GM19099 (cell line): Measurements from ENCODE around the gene OR5A1.

Experiments
- POLR2A ChIP-seq: IDR thresholded peaks from 3 replicates; pipeline ENCODE4 v1.6.1; 2011; ENCODE audit warnings: low read depth; ENCODE audit not compliant: insufficient read length; ENCODE audit errors: extremely low read depth

The OR5A1 gene

DNA sequence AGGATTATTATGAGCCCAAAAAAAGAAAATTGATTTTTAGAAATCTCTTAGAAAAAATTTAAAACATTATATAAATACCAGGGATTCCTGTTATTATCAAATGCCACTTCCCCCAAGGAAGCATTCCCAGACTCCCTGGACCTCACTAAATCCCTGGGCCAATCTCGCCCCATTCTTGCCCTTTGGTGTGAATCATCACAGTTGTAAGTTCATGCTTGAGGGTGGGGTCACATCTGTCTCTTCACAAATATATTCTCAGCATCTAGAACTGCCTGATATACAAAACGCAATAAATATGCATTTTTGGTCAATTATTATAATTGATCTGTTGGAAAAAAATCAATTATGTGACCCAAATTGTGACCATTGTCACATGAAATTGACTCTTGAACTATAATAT is 12.2 kb downstream of the OR5A1 start:
- TF ChIP-seq POLR2A: no peak

DNA sequence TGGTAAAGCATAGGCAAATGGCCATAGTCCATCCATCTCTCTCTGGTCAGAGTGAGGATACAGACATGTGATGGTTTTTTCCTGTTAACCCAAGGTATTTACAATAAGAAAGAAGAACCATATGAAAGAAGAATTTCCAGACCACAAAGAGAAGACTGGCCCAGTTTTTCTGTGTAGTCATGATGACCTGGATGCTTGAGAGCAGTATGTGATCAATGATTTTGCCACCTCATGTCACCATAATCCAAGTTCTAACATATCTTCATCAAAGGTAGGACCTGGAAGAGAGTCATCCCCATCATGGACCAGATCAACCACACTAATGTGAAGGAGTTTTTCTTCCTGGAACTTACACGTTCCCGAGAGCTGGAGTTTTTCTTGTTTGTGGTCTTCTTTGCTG is 20.4 kb downstream of the OR5A1 start, which contains the start of gene OR4D6:
Gene OR4D6 (plus strand): TSS at position 301 of the 400 bp plus-strand sequence. CDS start 0 bp downstream, at position 301.
- TF ChIP-seq POLR2A: no peak

DNA sequence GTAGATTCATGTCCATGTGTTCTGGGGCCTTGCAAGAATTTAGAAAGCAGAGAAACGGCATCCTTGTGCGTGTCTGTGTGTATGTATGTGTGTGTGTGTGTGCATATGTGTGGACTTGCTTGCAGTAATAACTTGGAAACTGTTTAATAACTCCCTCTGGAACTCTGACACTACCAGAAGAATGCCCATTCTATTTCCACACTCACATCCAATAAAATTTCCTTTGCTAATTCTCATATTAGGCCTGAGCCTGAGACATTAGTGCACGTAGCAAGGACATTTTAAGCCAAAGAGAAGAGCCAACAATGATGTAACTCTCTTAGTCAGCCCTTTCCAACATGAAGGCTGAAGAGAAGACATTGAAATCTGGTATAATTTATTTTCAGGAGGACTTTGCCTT is 23.6 kb downstream of the OR5A1 start:
- TF ChIP-seq POLR2A: no peak

DNA sequence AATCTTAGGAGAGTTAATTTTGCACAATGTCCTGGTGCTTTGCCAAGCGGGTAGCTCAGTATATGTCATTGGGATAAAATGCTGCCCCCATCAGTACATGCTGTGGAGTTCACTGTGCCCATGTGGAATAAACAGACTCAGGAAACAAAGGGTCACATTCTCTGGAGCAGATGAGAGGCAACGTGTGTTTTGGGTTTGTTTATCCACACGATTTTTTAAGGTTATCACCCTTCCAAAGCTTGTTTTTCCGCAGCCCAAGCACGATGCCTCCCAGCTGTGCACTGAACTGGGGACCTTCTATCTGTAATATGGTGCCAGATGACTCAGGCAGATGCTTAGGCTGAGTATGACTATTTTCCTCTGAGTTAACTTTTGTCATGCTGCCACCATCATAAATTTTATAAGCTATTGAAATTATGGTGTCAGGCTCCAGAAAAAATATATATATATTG is 26.9 kb downstream of the OR5A1 start:
- no peak for TF ChIP-seq POLR2A

DNA sequence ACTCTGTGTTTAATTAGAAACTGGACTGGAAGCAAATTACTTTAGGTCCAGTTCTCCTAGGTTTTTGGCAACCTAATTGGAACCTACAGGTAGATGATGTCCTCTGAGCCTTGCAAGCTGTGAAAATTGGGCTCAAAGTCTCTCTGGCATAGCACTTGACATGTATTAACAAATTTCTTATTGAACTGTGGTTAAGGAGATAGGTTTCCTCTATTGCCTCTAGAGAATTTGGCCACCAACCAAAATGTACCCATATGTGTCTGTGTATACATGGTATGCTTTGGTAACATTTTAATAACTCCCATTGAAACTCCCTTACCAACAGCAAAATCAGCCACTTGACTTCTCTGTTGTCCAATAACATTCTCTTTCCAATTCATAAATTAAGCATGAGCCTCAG is 36.7 kb downstream of the OR5A1 start, which contains the start of gene OR4D10:
Gene OR4D10 (plus strand): TSS at position 301 of the 400 bp plus-strand sequence. CDS start 4,115 bp downstream, outside the sequence.
- TF ChIP-seq POLR2A: no peak

DNA sequence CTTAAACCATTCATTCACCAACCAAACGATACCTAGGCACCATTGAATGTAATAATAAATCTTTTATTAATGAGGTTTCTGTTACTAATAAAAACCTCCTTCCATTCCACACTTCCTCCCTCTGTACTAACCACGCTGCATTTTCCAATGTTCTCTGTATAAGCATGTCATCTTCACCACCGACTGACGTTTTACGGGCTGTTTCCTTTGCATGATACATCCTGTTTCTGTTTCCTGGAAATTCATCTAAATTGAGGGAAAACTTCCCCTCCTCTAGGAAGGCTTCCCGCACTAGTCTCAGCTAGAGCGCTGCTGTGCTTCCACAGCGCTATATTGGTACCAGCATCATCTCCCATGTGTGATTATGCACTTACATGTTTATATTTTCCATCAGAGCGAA is 38.9 kb downstream of the OR5A1 start:
- TF ChIP-seq POLR2A: no peak

DNA sequence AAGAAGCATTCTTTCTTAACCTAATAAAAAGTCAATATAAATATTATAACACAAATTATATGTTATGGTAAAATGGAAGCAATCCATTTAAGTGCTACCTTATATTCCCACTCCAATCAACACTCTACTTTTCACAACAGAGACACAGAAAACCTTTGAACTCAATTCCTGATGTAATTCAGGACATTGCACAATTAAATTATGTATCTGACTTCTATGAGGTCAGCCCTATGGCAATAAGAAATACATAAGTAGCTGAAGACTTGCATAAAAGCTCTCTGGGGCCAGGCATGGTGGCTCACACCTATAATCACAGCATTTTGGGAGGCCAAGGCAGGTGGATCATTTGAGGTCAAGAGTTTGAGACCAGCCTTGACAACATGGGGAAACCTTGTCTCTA is 43.6 kb downstream of the OR5A1 start:
- no peak for TF ChIP-seq POLR2A

DNA sequence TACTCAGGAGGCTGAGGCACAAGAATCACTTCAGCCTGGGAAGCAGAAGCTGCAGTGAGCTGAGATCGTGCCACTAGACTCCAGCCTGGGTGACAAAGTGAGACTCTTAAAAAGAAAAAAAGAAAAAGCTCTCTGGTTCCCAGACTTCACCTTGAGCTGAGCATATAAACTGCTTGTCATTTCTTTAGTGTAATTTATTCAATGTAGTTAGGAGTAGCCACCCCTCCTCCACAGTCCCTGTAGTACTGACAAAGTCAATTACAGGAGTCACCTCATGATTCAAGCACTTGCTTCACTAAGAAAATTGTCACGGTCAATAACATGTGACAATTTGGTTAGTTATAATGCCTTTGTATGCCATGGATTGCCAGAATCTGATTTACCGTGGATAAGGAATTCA is 44.1 kb downstream of the OR5A1 start:
- no peak for TF ChIP-seq POLR2A
